Muscle layer of duodenum (tissue), 2 donors: ENCODE data around the gene SERPINB6.

ENCODE experiments used
- H3K27ac ChIP-seq: one replicate; pipeline ENCODE4 v1.7.0; 2013; ENCODE audit warnings: mild to moderate bottlenecking, low read length
- H3K27me3 ChIP-seq: one replicate; pipeline ENCODE4 v1.7.0; 2013; ENCODE audit warnings: low read depth, mild to moderate bottlenecking, control low read depth, low read length
- H3K36me3 ChIP-seq, 2 donors: one replicate each; pipeline ENCODE4 v1.7.0; 2013; ENCODE audit warnings: low read length in 2 of 2, control low read depth in 1 of 2, mild to moderate bottlenecking in 1 of 2; ENCODE audit not compliant: insufficient read depth in 2 of 2, control insufficient read depth in 1 of 2
- H3K4me1 ChIP-seq, 2 donors: one replicate each; pipeline ENCODE4 v1.7.0; 2013; ENCODE audit warnings: low read length in 2 of 2, mild to moderate bottlenecking in 2 of 2, control low read depth in 1 of 2, moderate library complexity in 1 of 2; ENCODE audit not compliant: insufficient read depth in 2 of 2, control insufficient read depth in 1 of 2
- H3K4me3 ChIP-seq, 2 donors: one replicate each; pipeline ENCODE4 v1.7.0; 2013; ENCODE audit warnings: low read length in 2 of 2, low read depth in 1 of 2, mild to moderate bottlenecking in 1 of 2
- H3K9me3 ChIP-seq, 2 donors: one replicate each; pipeline ENCODE4 v1.7.0; 2013; ENCODE audit warnings: low read length in 2 of 2, control low read depth in 1 of 2, mild to moderate bottlenecking in 1 of 2; ENCODE audit not compliant: control insufficient read depth in 1 of 2
- donor health status: healthy.

Gene SERPINB6

DNA sequence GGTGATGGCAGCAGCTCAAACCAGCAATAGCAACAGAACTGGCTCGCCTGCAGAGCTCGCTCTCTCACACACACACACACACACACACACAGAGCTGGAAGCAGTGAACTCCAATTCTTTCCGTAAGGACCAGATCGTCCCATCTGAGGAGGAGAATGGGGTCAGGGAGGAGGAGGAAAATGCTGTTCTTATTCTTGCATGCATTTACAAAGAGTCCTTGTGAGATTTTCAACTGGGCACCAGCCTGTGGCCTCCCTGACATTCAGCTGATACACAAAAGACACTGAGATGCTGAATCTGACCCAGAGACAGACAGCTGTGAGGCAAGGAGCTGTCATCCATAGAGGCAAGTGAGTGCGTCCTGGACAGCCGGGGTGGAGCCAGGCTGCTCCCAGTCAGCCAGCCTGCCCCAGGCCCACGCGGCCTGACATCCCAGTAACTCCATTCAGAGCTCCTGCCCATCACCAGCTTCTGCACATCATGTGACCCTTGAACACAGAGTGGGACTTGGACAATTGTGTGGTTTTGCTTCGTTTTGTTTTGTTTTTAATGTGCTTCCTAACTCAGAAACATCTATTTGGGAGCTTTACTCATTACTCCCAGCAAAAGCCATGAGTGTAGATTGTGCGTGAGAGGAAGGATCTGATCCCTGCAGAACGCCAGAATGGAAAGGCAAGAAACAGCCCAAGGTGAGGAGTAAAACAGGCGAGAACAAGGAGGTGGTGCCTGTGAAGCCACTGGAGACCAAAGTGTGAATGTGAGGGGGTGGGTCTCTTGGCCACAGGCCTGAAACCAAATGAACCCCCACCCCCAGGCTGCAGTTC, 70.3 kb downstream of the SERPINB6 start:
- Histone ChIP-seq H3K9me3 (no peaks in the 10 kb centered on the region), H3K27me3 (no peaks in the 10 kb centered on the region), H3K27ac (no peak overlapping the region), H3K4me3 (peak overlapping the region; percentile 28 to 80), H3K36me3 (peaks cover 0 to 16% of the 10 kb centered on the region in 2 donors), H3K4me1 (peaks cover 0 to 15% of the 10 kb centered on the region in 2 donors)

DNA sequence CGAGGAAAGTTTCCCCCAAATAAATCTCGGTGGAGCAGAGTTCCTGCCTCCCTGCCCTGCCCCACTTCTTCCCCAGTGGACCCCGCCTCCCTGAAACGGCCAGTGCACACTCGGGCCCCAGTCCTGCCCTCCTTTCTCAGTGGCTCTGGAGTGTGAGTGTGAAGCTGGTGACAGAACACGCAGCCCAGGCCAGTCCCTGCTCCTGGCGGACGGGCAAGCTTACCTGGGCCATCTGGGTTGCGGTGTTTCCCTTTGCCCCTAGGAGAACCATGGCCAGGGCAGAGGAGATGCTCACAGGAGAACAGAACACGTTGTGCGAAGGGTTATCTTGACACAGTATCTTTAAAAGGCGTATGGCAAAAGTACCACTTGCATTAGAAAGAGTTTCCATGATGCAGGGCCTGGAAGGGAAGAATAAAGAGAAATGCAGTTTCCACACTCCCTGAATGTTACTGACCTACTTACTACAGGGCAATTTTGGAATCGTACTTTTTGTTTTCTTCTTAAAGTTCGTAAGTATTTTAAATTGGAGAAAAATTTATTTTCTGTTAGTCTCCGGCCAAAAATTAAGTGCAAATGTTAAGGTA, 71.1 kb downstream of the SERPINB6 start:
- peak overlapping the region; percentile 28 to 46 for H3K4me3 ChIP-seq
- H3K27ac ChIP-seq = no peak overlapping the region

DNA sequence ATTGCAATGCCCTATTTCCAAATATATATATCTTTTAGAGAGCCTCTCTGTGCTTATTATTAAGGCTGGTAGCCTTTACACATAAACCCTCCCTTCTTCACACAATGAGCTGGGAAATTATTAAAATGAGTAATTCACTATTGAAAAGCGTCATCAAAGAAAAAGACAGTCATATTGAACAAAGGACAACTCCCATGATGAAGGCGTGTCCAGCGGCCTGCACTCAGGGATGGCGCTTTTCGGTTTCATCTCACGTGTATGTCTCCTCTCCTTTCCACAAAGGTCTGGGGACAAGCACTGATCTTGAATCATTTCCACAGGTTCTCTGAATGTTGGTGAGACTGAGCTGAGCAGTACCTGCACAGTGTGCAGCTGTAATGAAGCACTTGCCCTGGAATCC, 71.8 kb downstream of the SERPINB6 start:
- H3K36me3 ChIP-seq = peaks cover 11 to 23% of the 10 kb centered on the region in 2 donors
- no peak overlapping the region for H3K4me3 ChIP-seq
- H3K4me1 ChIP-seq = peaks cover 0 to 15% of the 10 kb centered on the region in 2 donors
- no peak overlapping the region for H3K27ac ChIP-seq
- no peaks in the 10 kb centered on the region for H3K9me3 ChIP-seq
- H3K27me3 ChIP-seq = no peaks in the 10 kb centered on the region

More for the DNA sequence above, 71.1 kb downstream of the SERPINB6 start:
- Histone ChIP-seq H3K36me3 (peaks cover 4 to 19% of the 10 kb centered on the region in 2 donors), H3K9me3 (no peaks in the 10 kb centered on the region), H3K27me3 (no peaks in the 10 kb centered on the region), H3K4me1 (peaks cover 0 to 15% of the 10 kb centered on the region in 2 donors)
